GM12878 (cell line): ENCODE measurements around the gene CTSD. TPM values are rescaled to one million over a fixed set of nuclear protein-coding genes. Genes with fewer than 3 reads are reported as not detected.

Experiments
- ATAC-seq: fragments of 200-7000 bp; cut with Tn5 transposase; 3 replicates; pipeline ENCODE4 v1.9.1; 2020; ENCODE audit warnings: mild to moderate bottlenecking, moderate library complexity
- BruUV-seq: library from RNA; stranded (reverse); fragments of 400-500 nt; replicated peaks from 2 replicates; lab custom pipeline; 2021; lab: Mats Ljungman, UMichigan
- CTCF ChIA-PET: fragments of 300-600 bp; sonication (Branson Sonifier 250); formaldehyde crosslinking; extraction: SDS; loops from one replicate; lab custom pipeline; 2021; ENCODE audit warnings: inconsistent platforms; lab: Yijun Ruan, JAX
- POLR2A ChIA-PET: fragments of 350-600 bp; formaldehyde crosslinking; extraction: SDS; loops from one replicate; lab custom pipeline; 2021; ENCODE audit warnings: inconsistent platforms; lab: Charles Lee
- RAD21 ChIA-PET: fragments of 300-600 bp; sonication (Branson Sonifier 250); formaldehyde crosslinking; loops from one replicate; lab custom pipeline; 2023; ENCODE audit warnings: antibody characterized with exemption; ENCODE audit not compliant: unreplicated experiment; lab: Charles Lee
- SMC1A ChIA-PET: fragments of 300-600 bp; sonication (Branson Sonifier 250); formaldehyde crosslinking; loops from one replicate; lab custom pipeline; 2023; ENCODE audit not compliant: unreplicated experiment, uncharacterized antibody; lab: Charles Lee
- DNase-seq: peaks from one replicate; pipeline ENCODE4 v3.0.0-alpha.2; 2011; ENCODE audit warnings: low read depth, low spot score
- FAIRE-seq: peaks from 3 replicates; lab custom pipeline; 2011; peaks lifted over from hg19 to GRCh38; lab: Jason Lieb, UNC
- H2AFZ ChIP-seq: 2 replicates; pipeline ENCODE4 v1.6.0; 2011; ENCODE audit warnings: low read depth, low read length, control low read depth; ENCODE audit not compliant: control insufficient read depth
- H3K27ac ChIP-seq: 2 replicates; pipeline ENCODE4 v1.5.1; 2011; ENCODE audit warnings: control low read depth; ENCODE audit not compliant: control insufficient read depth, insufficient read depth
- H3K27me3 ChIP-seq, 2 experiments: replicated peaks in 1 of 2; 2 replicates each; pipeline versions ENCODE4 v1.6.0 to v1.6.1; 2011; ENCODE audit warnings: low read length in 1 of 2; ENCODE audit not compliant: control insufficient read depth in 2 of 2, insufficient read depth in 2 of 2
- H3K36me3 ChIP-seq, 2 experiments: 2 replicates each; pipeline ENCODE4 v1.5.1; 2011; ENCODE audit warnings: low read length in 1 of 2; ENCODE audit not compliant: control insufficient read depth in 2 of 2, insufficient read depth in 2 of 2
- H3K4me1 ChIP-seq: 2 replicates; pipeline ENCODE4 v1.6.1; 2011; ENCODE audit warnings: mild to moderate bottlenecking, low read length, moderate library complexity, mixed read lengths; ENCODE audit not compliant: control insufficient read depth, insufficient read depth
- H3K4me2 ChIP-seq: 2 replicates; pipeline ENCODE4 v1.6.0; 2011; ENCODE audit warnings: control low read depth; ENCODE audit not compliant: control insufficient read depth, insufficient read depth
- H3K4me3 ChIP-seq: fragments of 200-600 bp; sonication (generic); 2 replicates; pipeline ENCODE4 v1.5.1; 2016
- H3K79me2 ChIP-seq: 2 replicates; pipeline ENCODE4 v1.6.0; 2011; ENCODE audit warnings: low read length; ENCODE audit not compliant: control insufficient read depth, insufficient read depth
- H3K9ac ChIP-seq: 2 replicates; pipeline ENCODE4 v1.8.0; 2011; ENCODE audit warnings: low read length, control low read depth, mixed read lengths; ENCODE audit not compliant: control insufficient read depth, insufficient read depth
- H3K9me3 ChIP-seq: replicated peaks from 3 replicates; pipeline ENCODE4 v1.5.1; 2011; ENCODE audit warnings: mild to moderate bottlenecking, low read length; ENCODE audit not compliant: control insufficient read depth, insufficient read depth
- H4K20me1 ChIP-seq: 2 replicates; pipeline ENCODE4 v1.6.0; 2011; ENCODE audit not compliant: control insufficient read depth, insufficient read depth
- FOXK2 ChIP-seq: fragments of 450-650 bp; IDR thresholded peaks from 2 replicates; pipeline ENCODE4 v1.6.1; 2017; ENCODE audit warnings: mild to moderate bottlenecking, moderate library complexity
- GATAD2B ChIP-seq: fragments of 450-650 bp; conservative IDR thresholded peaks from 2 replicates; pipeline ENCODE4 v1.6.1; 2017; ENCODE audit warnings: low read depth, mild to moderate bottlenecking, moderate library complexity
- HSF1 ChIP-seq: fragments of 150-350 bp; IDR thresholded peaks from 2 replicates; pipeline ENCODE4 v1.6.1; 2014; ENCODE audit warnings: mild to moderate bottlenecking, low read depth, low read length
- MEF2B ChIP-seq: fragments of 450-650 bp; IDR thresholded peaks from 2 replicates; pipeline ENCODE4 v1.6.1; 2018; ENCODE audit warnings: mild to moderate bottlenecking, moderate library complexity; ENCODE audit not compliant: partially characterized antibody, poor library complexity, severe bottlenecking
- MYC ChIP-seq: IDR thresholded peaks from 2 replicates; pipeline ENCODE4 v1.6.1; 2011; ENCODE audit warnings: mild to moderate bottlenecking, low read length, moderate library complexity, inconsistent platforms; ENCODE audit not compliant: insufficient read depth, insufficient replicate concordance, insufficient read length, severe bottlenecking
- PKNOX1 ChIP-seq: fragments of 450-650 bp; IDR thresholded peaks from 2 replicates; pipeline ENCODE4 v1.6.1; 2016; ENCODE audit warnings: mild to moderate bottlenecking
- RAD21 ChIP-seq: IDR thresholded peaks from 2 replicates; pipeline ENCODE4 v1.6.1; 2011; ENCODE audit warnings: mild to moderate bottlenecking, low read depth, low read length, moderate library complexity; ENCODE audit not compliant: insufficient read depth
- RCOR1 ChIP-seq: conservative IDR thresholded peaks from 2 replicates; pipeline ENCODE4 v1.6.1; 2012; ENCODE audit warnings: low read depth, low read length, improper control_type of control experiment
- SMC3 ChIP-seq: IDR thresholded peaks from 2 replicates; pipeline ENCODE4 v1.6.1; 2011; ENCODE audit warnings: low read length, improper control_type of control experiment, borderline replicate concordance
- WGBS: methylation state at CpG from one replicate; pipeline ENCODE4 v1.1.6; 2016; ENCODE audit warnings: low lambda C conversion rate; ENCODE audit not compliant: insufficient replicate concordance, insufficient coverage; ENCODE audit errors: missing lambda C conversion rate; 5-methylcytosine and 5-hydroxymethylcytosine counted together
- in situ Hi-C: fragments of 300-500 bp; cut with MboI; formaldehyde crosslinking; loops from 9 replicates; pipeline ENCODE4 v1.14.3; 2018; ENCODE audit warnings: mixed read lengths
- intact Hi-C: fragments of 100-400 bp; cut with micrococcal nuclease; formaldehyde crosslinking; loops from one replicate; pipeline ENCODE4 v1.14.2; 2022; ENCODE audit not compliant: unreplicated experiment
- polyA plus RNA-seq, 11 experiments: library from polyadenylated mRNA; depleted of rRNA in 4 of 11; unstranded in 6 of 11; stranded (reverse) in 5 of 11; fragments of >200 nt; fragmentation: Nextera tagmentation in 4 of 11; fragmentation: Illumina TruSeq in 1 of 11; extraction: Ambion mirVana in 4 of 11; extraction: Trizol in 1 of 11; gene quantifications; 1 replicate in 1 of 11; 2 replicates in 10 of 11; pipeline versions ENCODE4 v1.2.1 to v1.2.3, GENCODE V29; 2011 to 2016; ENCODE audit warnings: inconsistent platforms in 2 of 11, missing spikeins in 2 of 11, low read depth in 1 of 11
- total RNA-seq, 4 experiments: library from RNA; depleted of rRNA in 3 of 4; stranded (reverse); fragments of >200 nt in 3 of 4; fragmentation: Illumina TruSeq in 1 of 4; extraction: Trizol in 1 of 4; gene quantifications; 2 replicates each; pipeline versions ENCODE4 v1.2.1 to v1.2.3, GENCODE V29; 2013 to 2021
- TF ChIP-seq, protein P1 (sequence below): fragments of 450-650 bp; IDR thresholded peaks from 2 replicates; pipeline ENCODE4 v1.6.1; 2016; ENCODE audit warnings: mild to moderate bottlenecking

Gene CTSD
- total and polyA plus RNA-seq, 10 of the 15 experiments (the other 5 are each of a cell fraction or from before 2014, with no cell fraction given): 0.42 to 54.6 (median 25.0) TPM

GRCh38 chr11:1782831-1783724 lies 19.4 kb upstream of the CTSD start (continued):
- no peak for TF ChIP-seq GATAD2B
- TF ChIP-seq FOXK2: no peak
- TF ChIP-seq, protein P1, sequence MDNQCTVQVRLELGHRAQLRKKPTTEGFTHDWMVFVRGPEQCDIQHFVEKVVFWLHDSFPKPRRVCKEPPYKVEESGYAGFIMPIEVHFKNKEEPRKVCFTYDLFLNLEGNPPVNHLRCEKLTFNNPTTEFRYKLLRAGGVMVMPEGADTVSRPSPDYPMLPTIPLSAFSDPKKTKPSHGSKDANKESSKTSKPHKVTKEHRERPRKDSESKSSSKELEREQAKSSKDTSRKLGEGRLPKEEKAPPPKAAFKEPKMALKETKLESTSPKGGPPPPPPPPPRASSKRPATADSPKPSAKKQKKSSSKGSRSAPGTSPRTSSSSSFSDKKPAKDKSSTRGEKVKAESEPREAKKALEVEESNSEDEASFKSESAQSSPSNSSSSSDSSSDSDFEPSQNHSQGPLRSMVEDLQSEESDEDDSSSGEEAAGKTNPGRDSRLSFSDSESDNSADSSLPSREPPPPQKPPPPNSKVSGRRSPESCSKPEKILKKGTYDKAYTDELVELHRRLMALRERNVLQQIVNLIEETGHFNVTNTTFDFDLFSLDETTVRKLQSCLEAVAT: no peak
- no peak for TF ChIP-seq SMC3
- TF ChIP-seq RAD21: no peak

GRCh38 chr11:1782031-1782590 lies 18.4 kb upstream of the CTSD start:
- ATAC-seq (no peak), DNase-seq (no peak), FAIRE-seq (no peak)
- BruUV-seq: no TSS peak
- intact Hi-C loops (no loop called here), in situ Hi-C loops (no loop called here)
- ChIA-PET SMC1A (no interaction called here), RAD21 (no interaction called here), CTCF (no interaction called here)
- Histone ChIP-seq H3K9me3 (no peaks in the 10 kb centered on the region), H2AFZ (no peak overlapping the region), H3K27me3 (no peaks in the 10 kb centered on the region; a peak in 2 of 4 replicates), H4K20me1 (no peaks in the 10 kb centered on the region), H3K27ac (no peak overlapping the region), H3K4me1 (no peaks in the 10 kb centered on the region), H3K4me3 (no peak overlapping the region), H3K4me2 (no peak overlapping the region)
- TF ChIP-seq MEF2B (no peak), PKNOX1 (no peak), MYC (no peak), RCOR1 (no peak), HSF1 (no peak)
- TF ChIP-seq, all 136 proteins: peak for 0
- no peak overlapping the region for H3K9ac ChIP-seq
- POLR2A ChIA-PET: no interaction called here
- WGBS: 6% methylated on average over 13 of the region's 13 CpGs
- no peaks in the 10 kb centered on the region for H3K79me2 ChIP-seq
- H3K36me3 ChIP-seq: no peaks in the 10 kb centered on the region
